Activated CD8-positive, alpha-beta memory T cell treated with anti-CD3 and anti-CD28 coated beads, Interleukin-2, amount 50 U/mL, for 48 hours (primary cell): ENCODE results near the gene XRCC2.
A peak's percentile ranks its signal among the peaks of the same experiment; 100 is the strongest.

Experiments used
- DNase-seq: peaks from one replicate; pipeline ENCODE4 v3.0.0-alpha.2; 2020

XRCC2 gene

DNA sequence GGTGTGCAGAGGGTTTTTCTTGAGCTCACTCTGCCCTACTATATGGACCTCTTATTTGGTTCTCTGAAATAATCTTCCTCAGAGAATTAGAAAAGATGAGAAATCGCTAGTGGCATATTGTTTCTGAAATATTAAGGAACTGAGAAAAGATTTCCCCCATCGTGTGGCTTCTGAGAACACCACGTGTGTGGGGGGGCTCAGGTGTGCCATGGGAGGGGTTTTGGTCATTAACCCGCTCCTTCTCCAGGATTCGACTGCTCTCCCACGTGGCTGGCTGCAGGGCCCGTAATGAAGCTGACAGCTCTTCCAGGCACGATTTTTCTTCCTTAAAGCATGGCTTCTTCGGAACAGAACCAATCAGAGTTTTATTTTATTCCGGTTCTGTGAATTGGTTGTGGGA lies 67.7 kb downstream of the XRCC2 start:
- DNase-seq, result no peak

- DNase-seq, result no peak
Observed at GRCh38 chr7:152607007-152607406, 68.9 kb downstream of the XRCC2 start.

DNA sequence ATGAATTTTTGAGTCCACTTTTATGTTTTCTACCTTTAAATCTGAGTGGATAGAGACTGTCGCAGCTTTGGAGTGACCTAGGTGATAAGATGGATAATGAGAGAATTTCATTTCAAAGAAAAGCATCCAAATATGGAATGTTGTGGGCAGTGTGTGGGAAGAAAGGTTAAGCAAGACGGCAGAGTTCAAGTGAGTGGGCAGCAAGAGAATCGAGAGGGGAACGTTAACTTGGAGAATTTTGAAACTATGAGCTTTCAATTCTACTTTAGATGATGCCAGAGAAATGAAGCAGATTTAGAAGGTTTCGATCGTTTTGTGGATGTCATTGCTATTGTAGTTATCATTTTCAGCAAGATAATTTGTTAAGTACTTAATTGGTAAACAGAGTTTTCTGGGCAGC lies 73.0 kb downstream of the XRCC2 start:
- DNase-seq, result no peak

GRCh38 chr7:152601305-152601798 lies 74.6 kb downstream of the XRCC2 start:
- peak; percentile 8 for DNase-seq

DNA sequence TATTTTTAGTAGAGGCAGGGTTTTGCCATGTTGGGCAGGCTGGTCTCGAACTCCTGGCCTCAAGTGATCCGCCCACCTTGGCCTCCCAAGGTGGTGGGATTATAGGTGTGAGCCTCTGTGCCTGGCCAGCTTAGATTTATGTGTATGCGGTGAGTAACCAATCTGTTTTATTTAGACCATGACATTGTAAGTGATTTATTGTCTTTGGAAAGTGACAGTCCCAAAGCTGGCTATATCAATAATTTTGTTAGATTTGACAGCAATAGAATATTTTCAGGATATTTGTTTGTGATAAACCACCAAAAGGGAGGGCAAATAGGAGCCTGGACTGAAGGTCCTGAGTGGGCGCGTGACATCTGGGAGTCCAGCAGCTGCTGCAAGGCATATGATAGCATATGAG lies 75.7 kb downstream of the XRCC2 start:
- peak; percentile 15 for DNase-seq

DNA sequence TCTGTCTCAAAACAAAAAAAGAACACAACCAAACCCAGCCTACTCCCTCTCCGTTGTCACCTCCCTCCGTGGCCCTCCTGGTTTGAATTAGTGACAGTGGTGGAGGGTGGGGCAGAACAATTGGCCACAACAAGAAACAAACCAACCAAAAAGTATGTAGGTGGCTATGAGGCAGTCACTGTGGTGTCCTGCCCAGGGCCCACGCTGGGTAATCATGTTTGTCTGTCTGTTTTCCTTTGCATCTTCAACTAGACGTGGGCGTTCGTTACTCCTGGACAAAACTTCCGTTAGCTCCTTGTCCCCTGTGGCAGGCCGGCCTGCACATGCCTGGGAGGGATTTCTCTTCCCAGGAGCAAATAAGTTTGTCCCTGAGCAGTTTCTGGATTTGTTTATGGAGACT lies 78.4 kb downstream of the XRCC2 start:
- no peak for DNase-seq

- DNase-seq, result no peak
Observed at GRCh38 chr7:152596824-152597223, 79.1 kb downstream of the XRCC2 start.
